GM12874 (cell line): ENCODE data around the gene BARX1.

Experiments
- CTCF ChIP-seq: IDR thresholded peaks from 2 replicates; pipeline ENCODE4 v1.5.1; 2011; ENCODE audit warnings: low read depth, mild to moderate bottlenecking, control low read depth, low read length, moderate library complexity; ENCODE audit not compliant: insufficient read depth

BARX1 gene

GRCh38 chr9:93958819-93959682 is 3.9 kb upstream of the BARX1 start:
- no peak for TF ChIP-seq CTCF

GRCh38 chr9:93958121-93958818 is 3.1 kb upstream of the BARX1 start:
- TF ChIP-seq CTCF = no peak

GRCh38 chr9:93955981-93956784 is 1.0 kb upstream of the BARX1 start:
- no peak for TF ChIP-seq CTCF

DNA sequence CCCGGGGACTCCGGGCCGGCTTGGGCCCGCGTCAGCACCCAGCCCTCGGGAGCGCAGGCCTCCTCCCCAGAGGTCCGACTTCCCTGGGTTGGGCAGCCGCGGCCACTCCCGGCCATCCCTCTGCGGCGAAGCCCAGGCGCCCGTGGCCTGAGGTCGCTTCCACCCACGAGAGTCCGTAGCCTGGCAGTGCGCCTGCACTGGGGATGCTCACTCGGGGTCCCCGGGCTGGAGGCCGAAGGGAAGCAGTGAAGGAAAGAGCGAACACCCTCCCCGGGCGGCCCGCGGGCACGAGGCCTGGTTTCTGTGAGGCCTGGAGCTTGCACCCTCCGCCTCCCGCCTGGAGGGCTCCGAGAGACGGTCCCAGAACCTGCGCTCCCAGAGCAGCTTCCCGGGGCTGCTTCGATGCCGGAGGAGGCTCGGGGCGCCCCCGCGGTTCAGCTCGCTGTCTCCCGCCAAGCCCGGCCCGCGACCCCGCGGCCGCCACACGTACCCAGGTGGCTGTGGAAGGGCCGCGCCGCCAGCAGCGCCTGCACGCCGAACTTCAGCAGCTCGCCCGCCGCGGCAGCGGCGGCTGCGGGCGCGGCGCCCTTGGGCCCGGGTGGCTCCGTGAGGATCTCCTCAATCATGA is 607 bp downstream of the BARX1 start:
- TF ChIP-seq CTCF = no peak

DNA sequence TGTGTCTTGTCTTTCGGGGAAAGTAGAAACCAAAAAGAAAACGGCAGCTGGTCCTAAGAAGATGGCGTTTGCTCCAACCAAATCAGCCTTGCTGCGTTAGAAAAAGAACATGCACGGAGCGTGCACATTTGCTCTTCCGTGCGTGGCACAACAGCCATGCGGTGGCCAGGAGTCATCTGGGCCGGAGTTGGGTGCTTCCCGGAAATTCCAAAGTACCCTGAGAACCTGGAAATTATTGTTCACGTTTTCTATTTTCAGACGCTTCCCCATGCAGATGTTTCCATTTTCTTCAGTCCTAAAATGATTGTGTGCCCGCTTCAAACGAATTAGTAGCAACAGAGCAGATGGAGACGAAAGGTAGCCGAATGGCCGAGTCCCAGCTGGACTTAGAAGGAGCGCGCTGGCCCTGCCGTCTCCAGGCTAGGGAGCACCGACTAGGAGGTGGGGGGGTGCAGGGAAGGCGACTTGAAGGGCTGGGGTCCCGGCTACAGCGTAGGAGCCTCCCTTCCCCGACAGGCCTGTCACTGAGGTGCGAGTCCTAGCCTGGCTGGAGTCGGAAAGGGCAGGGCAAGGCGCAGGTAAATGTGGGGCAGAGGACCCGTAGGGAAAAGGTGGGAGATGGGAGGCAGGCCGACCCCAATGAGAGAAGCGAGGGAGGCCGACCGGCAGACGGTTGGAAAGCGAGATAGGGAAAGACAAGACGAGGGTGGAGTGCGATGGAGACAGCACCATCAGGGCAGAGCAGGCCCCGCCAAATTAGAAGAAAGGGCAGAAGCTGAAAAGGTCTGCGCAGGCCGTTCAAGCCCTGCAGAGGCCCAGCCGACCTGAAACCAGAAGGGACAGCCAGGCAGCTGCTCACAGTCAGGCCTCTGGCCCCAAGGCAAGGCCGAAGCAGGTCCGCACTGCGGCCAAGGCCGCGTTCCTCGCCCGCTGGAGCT is 1.4 kb downstream of the BARX1 start:
- TF ChIP-seq CTCF = no peak

GRCh38 chr9:93952784-93953495 is 2.2 kb downstream of the BARX1 start:
- TF ChIP-seq CTCF = no peak
